HEK293 (cell line): ENCODE data around the gene FUBP1.

Source experiments
- ZNF114 ChIP-seq: fragments of 450-650 bp; formaldehyde crosslinking; IDR thresholded peaks from 2 replicates; pipeline ENCODE4 v1.5.0; 2017; ENCODE audit warnings: missing biosample characterization, missing genetic modification characterization
- ZNF366 ChIP-seq: fragments of 450-650 bp; formaldehyde crosslinking; conservative IDR thresholded peaks from 2 replicates; pipeline ENCODE4 v1.5.1; 2016; ENCODE audit warnings: missing biosample characterization, missing genetic modification characterization
- ZSCAN4 ChIP-seq: fragments of 450-650 bp; formaldehyde crosslinking; IDR thresholded peaks from 2 replicates; pipeline ENCODE4 v1.5.1; 2017; ENCODE audit warnings: missing biosample characterization, missing genetic modification characterization
- TF ChIP-seq, protein P1 (sequence below): fragments of 450-650 bp; formaldehyde crosslinking; IDR thresholded peaks from 2 replicates; pipeline ENCODE4 v1.5.1; 2016; ENCODE audit warnings: missing biosample characterization, missing genetic modification characterization
- TF ChIP-seq, protein P2 (sequence below): fragments of 450-650 bp; formaldehyde crosslinking; IDR thresholded peaks from 2 replicates; pipeline ENCODE4 v1.5.1; 2016; ENCODE audit warnings: missing biosample characterization, missing genetic modification characterization
- TF ChIP-seq, protein P3 (sequence below): fragments of 450-650 bp; formaldehyde crosslinking; IDR thresholded peaks from 2 replicates; pipeline ENCODE4 v1.5.1; 2016; ENCODE audit warnings: missing biosample characterization, missing genetic modification characterization

- TF ChIP-seq, protein P1, sequence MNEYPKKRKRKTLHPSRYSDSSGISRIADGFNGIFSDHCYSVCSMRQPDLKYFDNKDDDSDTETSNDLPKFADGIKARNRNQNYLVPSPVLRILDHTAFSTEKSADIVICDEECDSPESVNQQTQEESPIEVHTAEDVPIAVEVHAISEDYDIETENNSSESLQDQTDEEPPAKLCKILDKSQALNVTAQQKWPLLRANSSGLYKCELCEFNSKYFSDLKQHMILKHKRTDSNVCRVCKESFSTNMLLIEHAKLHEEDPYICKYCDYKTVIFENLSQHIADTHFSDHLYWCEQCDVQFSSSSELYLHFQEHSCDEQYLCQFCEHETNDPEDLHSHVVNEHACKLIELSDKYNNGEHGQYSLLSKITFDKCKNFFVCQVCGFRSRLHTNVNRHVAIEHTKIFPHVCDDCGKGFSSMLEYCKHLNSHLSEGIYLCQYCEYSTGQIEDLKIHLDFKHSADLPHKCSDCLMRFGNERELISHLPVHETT (tag by site-specific recombination): no peak
- TF ChIP-seq ZNF366 (no peak), ZNF114 (tag by site-specific recombination) (no peak), ZSCAN4 (no peak)
- TF ChIP-seq, protein P2, sequence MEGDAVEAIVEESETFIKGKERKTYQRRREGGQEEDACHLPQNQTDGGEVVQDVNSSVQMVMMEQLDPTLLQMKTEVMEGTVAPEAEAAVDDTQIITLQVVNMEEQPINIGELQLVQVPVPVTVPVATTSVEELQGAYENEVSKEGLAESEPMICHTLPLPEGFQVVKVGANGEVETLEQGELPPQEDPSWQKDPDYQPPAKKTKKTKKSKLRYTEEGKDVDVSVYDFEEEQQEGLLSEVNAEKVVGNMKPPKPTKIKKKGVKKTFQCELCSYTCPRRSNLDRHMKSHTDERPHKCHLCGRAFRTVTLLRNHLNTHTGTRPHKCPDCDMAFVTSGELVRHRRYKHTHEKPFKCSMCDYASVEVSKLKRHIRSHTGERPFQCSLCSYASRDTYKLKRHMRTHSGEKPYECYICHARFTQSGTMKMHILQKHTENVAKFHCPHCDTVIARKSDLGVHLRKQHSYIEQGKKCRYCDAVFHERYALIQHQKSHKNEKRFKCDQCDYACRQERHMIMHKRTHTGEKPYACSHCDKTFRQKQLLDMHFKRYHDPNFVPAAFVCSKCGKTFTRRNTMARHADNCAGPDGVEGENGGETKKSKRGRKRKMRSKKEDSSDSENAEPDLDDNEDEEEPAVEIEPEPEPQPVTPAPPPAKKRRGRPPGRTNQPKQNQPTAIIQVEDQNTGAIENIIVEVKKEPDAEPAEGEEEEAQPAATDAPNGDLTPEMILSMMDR (tag by site-specific recombination): no peak
- TF ChIP-seq, protein P3, sequence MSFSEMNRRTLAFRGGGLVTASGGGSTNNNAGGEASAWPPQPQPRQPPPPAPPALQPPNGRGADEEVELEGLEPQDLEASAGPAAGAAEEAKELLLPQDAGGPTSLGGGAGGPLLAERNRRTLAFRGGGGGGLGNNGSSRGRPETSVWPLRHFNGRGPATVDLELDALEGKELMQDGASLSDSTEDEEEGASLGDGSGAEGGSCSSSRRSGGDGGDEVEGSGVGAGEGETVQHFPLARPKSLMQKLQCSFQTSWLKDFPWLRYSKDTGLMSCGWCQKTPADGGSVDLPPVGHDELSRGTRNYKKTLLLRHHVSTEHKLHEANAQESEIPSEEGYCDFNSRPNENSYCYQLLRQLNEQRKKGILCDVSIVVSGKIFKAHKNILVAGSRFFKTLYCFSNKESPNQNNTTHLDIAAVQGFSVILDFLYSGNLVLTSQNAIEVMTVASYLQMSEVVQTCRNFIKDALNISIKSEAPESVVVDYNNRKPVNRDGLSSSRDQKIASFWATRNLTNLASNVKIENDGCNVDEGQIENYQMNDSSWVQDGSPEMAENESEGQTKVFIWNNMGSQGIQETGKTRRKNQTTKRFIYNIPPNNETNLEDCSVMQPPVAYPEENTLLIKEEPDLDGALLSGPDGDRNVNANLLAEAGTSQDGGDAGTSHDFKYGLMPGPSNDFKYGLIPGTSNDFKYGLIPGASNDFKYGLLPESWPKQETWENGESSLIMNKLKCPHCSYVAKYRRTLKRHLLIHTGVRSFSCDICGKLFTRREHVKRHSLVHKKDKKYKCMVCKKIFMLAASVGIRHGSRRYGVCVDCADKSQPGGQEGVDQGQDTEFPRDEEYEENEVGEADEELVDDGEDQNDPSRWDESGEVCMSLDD: no peak
These were observed 68.8 kb downstream of the FUBP1 start for GRCh38 chr1:77910116-77910515.
